Neutrophil (primary cell): Measurements from ENCODE around the gene TIMM10B.
"Not testable (repeated sequence)": the region's sequence is repeated elsewhere in the genome, so short reads cannot be mapped to it uniquely, and the experiment has no call there.

Source experiments
- H3K27ac ChIP-seq: fragments of 200-600 bp; sonication (generic); 2 replicates; pipeline ENCODE4 v1.5.1; 2016; ENCODE audit warnings: mild to moderate bottlenecking, moderate library complexity
- H3K27me3 ChIP-seq: fragments of 200-600 bp; sonication (generic); 2 replicates; pipeline ENCODE4 v1.6.0; 2016; ENCODE audit warnings: mild to moderate bottlenecking
- H3K36me3 ChIP-seq: fragments of 200-600 bp; sonication (generic); 2 replicates; pipeline ENCODE4 v1.5.1; 2017
- H3K4me1 ChIP-seq, 2 experiments: fragments of 200-600 bp in 1 of 2; sonication (generic) in 1 of 2; 1 replicate in 1 of 2; 2 replicates in 1 of 2; pipeline versions ENCODE4 v1.5.1 to v1.6.1; 2013 to 2016; ENCODE audit warnings: low read depth in 1 of 2, low read length in 1 of 2, mild to moderate bottlenecking in 1 of 2, moderate library complexity in 1 of 2; ENCODE audit not compliant: control insufficient read depth in 1 of 2, insufficient read depth in 1 of 2
- H3K4me3 ChIP-seq, 2 experiments: fragments of 200-600 bp in 1 of 2; sonication (generic) in 1 of 2; 1 replicate in 1 of 2; 2 replicates in 1 of 2; pipeline ENCODE4 v1.5.1; 2013 to 2016; ENCODE audit warnings: low read depth in 1 of 2, low read length in 1 of 2, mild to moderate bottlenecking in 1 of 2, moderate library complexity in 1 of 2
- H3K9me3 ChIP-seq: fragments of 200-600 bp; sonication (generic); 2 replicates; pipeline ENCODE4 v1.5.1; 2016
- TF ChIP-seq, protein P1 (sequence below): fragments of 200-600 bp; sonication (generic); IDR thresholded peaks from 2 replicates; pipeline ENCODE4 v1.5.1; 2016; ENCODE audit warnings: antibody characterized with exemption

TIMM10B gene

DNA sequence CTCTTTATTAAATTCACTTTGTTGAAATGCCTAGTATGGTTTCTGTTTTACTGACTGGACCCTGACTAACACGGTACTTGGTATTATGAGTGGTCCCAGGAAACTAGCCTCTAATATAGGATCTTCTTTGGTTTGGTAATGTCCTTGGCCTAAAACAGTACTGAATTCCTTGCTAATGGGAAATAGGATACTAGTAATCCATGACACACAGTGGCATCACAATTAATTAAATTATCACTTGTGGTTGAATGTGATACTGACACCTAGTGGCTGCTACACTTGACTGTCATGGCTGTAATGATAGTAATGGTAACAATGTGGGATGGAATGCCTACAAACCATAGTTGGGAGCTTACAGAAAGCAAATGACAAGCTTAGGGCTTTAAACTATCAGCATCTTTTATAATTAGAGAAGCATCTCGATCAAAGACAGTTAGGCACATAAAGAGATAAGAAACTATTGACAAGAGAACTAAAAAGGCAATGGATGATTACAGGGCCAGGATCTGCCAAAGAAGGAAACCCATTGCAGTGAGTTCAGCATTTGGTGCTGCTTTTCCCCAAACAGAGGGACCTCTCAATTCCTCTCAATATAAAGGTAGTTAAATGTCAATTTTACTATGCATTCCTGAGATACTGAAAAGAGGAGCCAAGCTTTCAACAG, 24.4 kb downstream of the TIMM10B start:
- no peaks in the 10 kb centered on the region for H3K4me1 ChIP-seq
- no peaks in the 10 kb centered on the region for H3K9me3 ChIP-seq
- peaks cover 8% of the 10 kb centered on the region for H3K36me3 ChIP-seq
- no peak overlapping the region for H3K27ac ChIP-seq
- H3K27me3 ChIP-seq: no peaks in the 10 kb centered on the region
- TF ChIP-seq, protein P1, sequence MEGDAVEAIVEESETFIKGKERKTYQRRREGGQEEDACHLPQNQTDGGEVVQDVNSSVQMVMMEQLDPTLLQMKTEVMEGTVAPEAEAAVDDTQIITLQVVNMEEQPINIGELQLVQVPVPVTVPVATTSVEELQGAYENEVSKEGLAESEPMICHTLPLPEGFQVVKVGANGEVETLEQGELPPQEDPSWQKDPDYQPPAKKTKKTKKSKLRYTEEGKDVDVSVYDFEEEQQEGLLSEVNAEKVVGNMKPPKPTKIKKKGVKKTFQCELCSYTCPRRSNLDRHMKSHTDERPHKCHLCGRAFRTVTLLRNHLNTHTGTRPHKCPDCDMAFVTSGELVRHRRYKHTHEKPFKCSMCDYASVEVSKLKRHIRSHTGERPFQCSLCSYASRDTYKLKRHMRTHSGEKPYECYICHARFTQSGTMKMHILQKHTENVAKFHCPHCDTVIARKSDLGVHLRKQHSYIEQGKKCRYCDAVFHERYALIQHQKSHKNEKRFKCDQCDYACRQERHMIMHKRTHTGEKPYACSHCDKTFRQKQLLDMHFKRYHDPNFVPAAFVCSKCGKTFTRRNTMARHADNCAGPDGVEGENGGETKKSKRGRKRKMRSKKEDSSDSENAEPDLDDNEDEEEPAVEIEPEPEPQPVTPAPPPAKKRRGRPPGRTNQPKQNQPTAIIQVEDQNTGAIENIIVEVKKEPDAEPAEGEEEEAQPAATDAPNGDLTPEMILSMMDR: no peak
- no peak overlapping the region for H3K4me3 ChIP-seq

DNA sequence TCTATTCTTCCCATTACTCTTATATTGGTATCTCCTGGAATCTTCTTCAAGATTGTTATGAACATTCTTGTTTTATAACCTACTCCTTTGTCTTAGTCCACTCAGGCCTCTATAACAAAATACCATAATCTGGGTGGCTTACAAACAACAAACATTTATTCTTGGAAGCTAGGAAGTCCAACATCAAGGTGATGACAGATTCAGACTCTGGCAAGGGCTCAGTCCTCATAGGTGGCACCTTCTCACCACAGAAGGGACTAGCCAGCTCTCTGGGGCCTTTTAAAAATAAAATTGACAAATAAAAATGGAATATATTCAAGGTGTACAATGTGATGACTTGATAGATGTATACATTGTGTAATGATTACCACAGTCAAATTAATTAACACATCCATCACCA, 35.6 kb downstream of the TIMM10B start:
- Histone ChIP-seq H3K27ac (no peak overlapping the region), H3K9me3 (no peaks in the 10 kb centered on the region), H3K4me3 (no peak overlapping the region), H3K4me1 (no peaks in the 10 kb centered on the region), H3K27me3 (no peaks in the 10 kb centered on the region), H3K36me3 (peaks cover 9% of the 10 kb centered on the region)
- TF ChIP-seq, protein P1: no peak

DNA sequence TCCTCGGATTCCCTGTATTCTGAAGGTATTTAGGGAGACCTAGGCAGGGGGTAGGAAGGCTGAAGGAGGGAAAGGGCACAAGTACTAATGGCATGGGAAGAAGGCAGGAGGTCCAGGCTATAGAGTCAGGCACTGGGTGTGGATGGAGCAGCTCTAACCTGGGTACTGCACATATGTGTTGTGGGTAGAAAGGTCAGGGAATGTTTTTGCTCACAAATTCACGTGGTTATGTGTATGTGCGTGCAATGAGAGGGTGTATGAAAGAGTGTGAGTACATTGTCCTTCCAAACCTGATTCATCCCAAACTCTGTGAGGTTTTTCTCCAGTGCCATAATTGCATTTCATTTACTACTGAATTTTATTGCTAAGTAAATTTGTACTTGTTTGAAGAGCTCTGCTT, 39.0 kb downstream of the TIMM10B start:
- Histone ChIP-seq H3K27me3 (no peaks in the 10 kb centered on the region), H3K27ac (no peak overlapping the region), H3K36me3 (peaks cover 9% of the 10 kb centered on the region), H3K4me1 (no peaks in the 10 kb centered on the region), H3K9me3 (no peaks in the 10 kb centered on the region), H3K4me3 (no peak overlapping the region)
- TF ChIP-seq, protein P1: no peak

DNA sequence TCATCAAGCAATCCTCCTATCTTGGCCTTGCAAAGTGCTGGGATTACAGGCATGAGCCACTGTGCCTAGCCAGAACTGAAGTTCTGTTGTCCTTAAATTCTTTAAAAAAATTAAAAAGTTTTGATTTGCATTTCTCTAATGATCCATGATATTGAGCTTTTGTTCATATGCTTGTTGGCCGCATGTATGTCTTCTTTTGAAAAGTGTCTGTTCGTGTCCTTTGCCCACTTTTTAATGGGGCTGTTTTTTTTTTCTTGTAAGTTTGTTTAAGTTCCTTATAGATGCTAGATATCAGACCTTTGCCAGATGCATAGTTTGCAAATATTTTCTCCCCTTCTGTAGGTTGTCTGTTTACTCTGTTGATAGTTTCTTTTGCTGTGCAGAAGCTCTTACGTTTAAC, 40.6 kb downstream of the TIMM10B start:
- H3K9me3 ChIP-seq, H3K36me3 ChIP-seq, H3K4me1 ChIP-seq, H3K4me3 ChIP-seq, H3K27ac ChIP-seq, H3K27me3 ChIP-seq: not testable (repeated sequence)

DNA sequence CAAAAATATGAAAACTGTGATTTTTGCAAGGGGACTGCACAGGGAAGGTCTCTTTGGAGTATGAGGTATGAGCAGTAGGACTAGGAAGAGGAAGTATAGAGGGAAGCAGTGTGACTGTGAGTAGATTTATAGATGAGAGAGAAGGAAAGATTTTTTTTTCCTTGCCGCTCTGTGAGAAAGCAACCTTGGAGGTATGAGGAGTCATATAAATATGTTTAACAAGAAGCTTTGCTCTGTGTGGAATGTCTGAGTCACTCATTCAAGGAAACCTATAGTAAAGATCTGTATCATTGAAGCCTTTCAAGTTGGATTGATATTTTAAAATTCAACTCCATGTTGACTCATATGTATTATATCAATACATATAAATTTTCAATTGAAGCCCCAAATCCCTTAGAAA, 42.0 kb downstream of the TIMM10B start:
- Histone ChIP-seq H3K36me3 (peaks cover 9% of the 10 kb centered on the region), H3K4me1 (no peaks in the 10 kb centered on the region), H3K27me3 (no peaks in the 10 kb centered on the region), H3K27ac (no peak overlapping the region), H3K9me3 (no peaks in the 10 kb centered on the region), H3K4me3 (no peak overlapping the region)
- TF ChIP-seq, protein P1: no peak

DNA sequence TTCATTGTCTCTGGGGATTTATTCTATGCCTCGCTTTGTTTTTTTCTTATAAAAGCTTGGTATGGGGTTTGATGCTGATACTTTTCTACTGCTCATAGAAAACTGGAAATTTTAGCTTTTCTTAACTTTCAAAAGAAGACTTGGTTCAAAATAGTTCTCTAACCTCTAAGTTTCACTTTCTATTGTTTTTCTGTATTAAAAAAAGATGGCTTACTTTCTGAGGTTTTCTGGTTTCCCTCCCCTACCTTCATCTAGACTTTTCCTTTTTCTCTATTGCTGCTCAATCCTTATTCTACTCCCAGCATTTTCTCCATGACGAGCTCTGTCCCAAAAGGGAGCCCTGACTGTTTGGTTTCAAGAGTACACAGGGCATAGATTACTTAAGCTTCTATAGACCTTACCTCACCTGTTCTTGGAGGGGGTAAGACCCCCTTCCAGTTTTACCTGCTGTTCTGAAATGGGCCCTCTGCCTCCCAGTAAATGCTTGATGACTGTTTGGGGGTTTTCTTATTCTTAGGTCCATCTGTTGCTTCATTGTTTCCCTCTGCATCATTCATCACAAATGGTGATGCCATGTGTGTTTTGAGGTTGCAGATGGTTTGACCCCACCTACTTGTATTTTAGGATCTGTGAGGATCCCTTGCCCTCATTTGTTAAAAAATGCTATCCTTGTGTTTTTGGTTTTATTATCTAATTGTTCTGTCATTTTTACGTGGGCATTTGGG, 45.3 kb downstream of the TIMM10B start:
- Histone ChIP-seq H3K4me3 (no peak overlapping the region), H3K36me3 (no peaks in the 10 kb centered on the region), H3K9me3 (no peaks in the 10 kb centered on the region), H3K27me3 (no peaks in the 10 kb centered on the region), H3K27ac (no peak overlapping the region), H3K4me1 (no peaks in the 10 kb centered on the region)
- TF ChIP-seq, protein P1: no peak
